Measurements from ENCODE around the gene GLRX.

- TF ChIP-seq CTCF (conservative IDR thresholded peaks at IDR 0.05; ENCODE audit: low read depth, low read length) = no peak
- TF ChIP-seq EZH2 (IDR thresholded peaks at IDR 0.05; ENCODE audit: borderline replicate concordance, low read depth, low read length, poor library complexity, severe bottlenecking) = no peak
Observed at GRCh38 chr5:95801532-95801931, 21.0 kb downstream of the GLRX start.

All from A673 (cell line).